ENCODE results near the gene C5.

C5 gene

GRCh38 chr9:120925535-120926396 lies 124.3 kb downstream of the C5 start:
- no peaks in the 10 kb centered on the region for H3K27me3 ChIP-seq (replicated peaks; ENCODE audit: insufficient read depth, low read length)
- H3K9me3 ChIP-seq (replicated peaks; ENCODE audit: insufficient read depth, low read length), result no peaks in the 10 kb centered on the region
- H3K79me2 ChIP-seq (ENCODE audit: low read length), result no peaks in the 10 kb centered on the region
- H3K9me2 ChIP-seq (replicated peaks; ENCODE audit: insufficient read depth, low read length), result no peaks in the 10 kb centered on the region
- no peaks in the 10 kb centered on the region for H4K20me1 ChIP-seq (ENCODE audit: insufficient read depth, low read length)
- H3K27ac ChIP-seq (ENCODE audit: low read length), result no peak overlapping the region
- TF ChIP-seq EZH2phosphoT487 (IDR thresholded peaks at IDR 0.05; ENCODE audit: low read length) (no peak), CTCF (IDR thresholded peaks at IDR 0.05; ENCODE audit: low read length) (no peak), EZH2 (optimal IDR thresholded peaks at IDR 0.05; ENCODE audit: low read depth, low read length) (no peak)
- no peak for DNase-seq
- no peak overlapping the region for H3K4me2 ChIP-seq (ENCODE audit: low read depth, low read length)
- H3F3A ChIP-seq (ENCODE audit: insufficient read depth, low read length), result peaks cover 26% of the 10 kb centered on the region
- no peak overlapping the region for H3K4me3 ChIP-seq (ENCODE audit: low read length)
- H3K4me1 ChIP-seq (ENCODE audit: low read length), result peaks cover 34% of the 10 kb centered on the region
- H3K9ac ChIP-seq (ENCODE audit: low read length), result no peak overlapping the region
- H2AFZ ChIP-seq (ENCODE audit: low read length), result no peak overlapping the region
- H3K36me3 ChIP-seq (replicated peaks; ENCODE audit: insufficient read depth, low read length), result no peaks in the 10 kb centered on the region

DNA sequence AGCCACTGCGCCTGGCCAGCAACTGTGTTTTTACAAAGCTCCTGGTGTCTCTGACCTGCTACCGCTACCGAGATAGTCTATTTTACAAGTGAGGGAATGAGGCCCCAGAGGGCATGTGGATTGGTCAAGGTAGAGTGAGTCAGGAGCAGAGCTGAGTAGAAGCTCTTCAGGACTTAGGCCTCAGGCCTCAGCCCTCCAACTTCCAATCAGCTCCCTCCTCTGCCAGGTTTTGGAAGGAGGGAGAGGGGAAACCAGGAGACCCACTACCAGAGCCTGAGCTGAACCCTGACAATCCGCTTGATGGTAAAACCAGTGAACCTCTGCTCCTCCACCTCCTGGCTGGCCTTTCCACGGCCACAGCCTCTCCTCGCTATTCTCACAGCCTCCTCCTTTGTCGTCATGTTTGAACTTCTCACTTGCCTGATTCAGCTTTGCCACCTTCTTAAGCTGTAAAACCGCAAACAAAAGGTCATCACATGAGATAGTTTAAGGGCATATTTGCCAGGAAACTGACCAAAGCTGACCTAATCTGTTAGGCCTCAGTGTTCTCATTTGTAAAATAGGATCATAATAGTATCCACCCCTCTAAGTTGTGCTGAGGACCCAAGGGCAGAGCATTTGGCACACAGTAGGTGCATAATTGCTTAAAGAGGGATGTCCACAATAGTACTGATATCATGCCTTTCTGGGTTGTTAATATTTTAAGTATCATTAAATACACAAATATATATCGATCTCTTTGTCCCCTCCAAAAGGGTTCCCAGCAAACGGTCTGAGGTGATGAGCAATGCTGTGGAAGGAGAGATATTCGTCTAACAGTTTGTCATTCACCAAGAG lies 125.2 kb downstream of the C5 start:
- H3F3A ChIP-seq (ENCODE audit: insufficient read depth, low read length), result peaks cover 26% of the 10 kb centered on the region
- no peaks in the 10 kb centered on the region for H3K36me3 ChIP-seq (replicated peaks; ENCODE audit: insufficient read depth, low read length)
- no peaks in the 10 kb centered on the region for H3K9me2 ChIP-seq (replicated peaks; ENCODE audit: insufficient read depth, low read length)
- H3K9me3 ChIP-seq (replicated peaks; ENCODE audit: insufficient read depth, low read length), result no peaks in the 10 kb centered on the region
- no peak for TF ChIP-seq EZH2 (optimal IDR thresholded peaks at IDR 0.05; ENCODE audit: low read depth, low read length)
- no peak for TF ChIP-seq CTCF (IDR thresholded peaks at IDR 0.05; ENCODE audit: low read length)
- no peak for TF ChIP-seq EZH2phosphoT487 (IDR thresholded peaks at IDR 0.05; ENCODE audit: low read length)
- H2AFZ ChIP-seq (ENCODE audit: low read length), result no peak overlapping the region
- H3K9ac ChIP-seq (ENCODE audit: low read length), result no peak overlapping the region
- H3K4me3 ChIP-seq (ENCODE audit: low read length), result no peak overlapping the region
- H3K27ac ChIP-seq (ENCODE audit: low read length), result no peak overlapping the region
- no peaks in the 10 kb centered on the region for H3K79me2 ChIP-seq (ENCODE audit: low read length)
- H3K4me1 ChIP-seq (ENCODE audit: low read length), result peaks cover 34% of the 10 kb centered on the region
- H4K20me1 ChIP-seq (ENCODE audit: insufficient read depth, low read length), result no peaks in the 10 kb centered on the region
- H3K4me2 ChIP-seq (ENCODE audit: low read depth, low read length), result no peak overlapping the region
- no peak for DNase-seq
- H3K27me3 ChIP-seq (replicated peaks; ENCODE audit: insufficient read depth, low read length), result no peaks in the 10 kb centered on the region

GRCh38 chr9:120923620-120924328 lies 126.3 kb downstream of the C5 start:
- H3K27me3 ChIP-seq (replicated peaks; ENCODE audit: insufficient read depth, low read length), result no peaks in the 10 kb centered on the region
- no peak overlapping the region for H3K9ac ChIP-seq (ENCODE audit: low read length)
- H3K4me2 ChIP-seq (ENCODE audit: low read depth, low read length), result no peak overlapping the region
- H3F3A ChIP-seq (ENCODE audit: insufficient read depth, low read length), result peaks cover 20% of the 10 kb centered on the region
- no peak for DNase-seq
- H3K4me3 ChIP-seq (ENCODE audit: low read length), result no peak overlapping the region
- no peak overlapping the region for H2AFZ ChIP-seq (ENCODE audit: low read length)
- H4K20me1 ChIP-seq (ENCODE audit: insufficient read depth, low read length), result no peaks in the 10 kb centered on the region
- no peaks in the 10 kb centered on the region for H3K9me3 ChIP-seq (replicated peaks; ENCODE audit: insufficient read depth, low read length)
- H3K27ac ChIP-seq (ENCODE audit: low read length), result no peak overlapping the region
- peaks cover 29% of the 10 kb centered on the region for H3K4me1 ChIP-seq (ENCODE audit: low read length)
- H3K79me2 ChIP-seq (ENCODE audit: low read length), result no peaks in the 10 kb centered on the region
- H3K36me3 ChIP-seq (replicated peaks; ENCODE audit: insufficient read depth, low read length), result no peaks in the 10 kb centered on the region
- H3K9me2 ChIP-seq (replicated peaks; ENCODE audit: insufficient read depth, low read length), result no peaks in the 10 kb centered on the region
- no peak for TF ChIP-seq EZH2phosphoT487 (IDR thresholded peaks at IDR 0.05; ENCODE audit: low read length)

Data from MM.1S (cell line).